ENCODE measurements around the gene SEL1L3.
"Not testable (repeated sequence)": the region's sequence is repeated elsewhere in the genome, so short reads cannot be mapped to it uniquely, and the experiment has no call there.

GRCh38 chr4:25866401-25866800 lies 3.6 kb upstream of the SEL1L3 start:
- not testable (repeated sequence) for TF ChIP-seq CTCF (conservative IDR thresholded peaks at IDR 0.05; ENCODE audit: low read depth, low read length); EZH2 (IDR thresholded peaks at IDR 0.05; ENCODE audit: low read length, unreplicated experiment)

Measured in PC-3 (cell line).